Neural cell (in vitro differentiated cells): Measurements from ENCODE around the gene RERE. TPM values are rescaled to one million over a fixed set of nuclear protein-coding genes. Genes with fewer than 3 reads are reported as not detected.

Experiments used
- H2AFZ ChIP-seq: fragments of 200-600, 300-800 bp; sonication (generic), shearing (Covaris generic); 2 replicates; pipeline ENCODE4 v1.6.0; 2014; ENCODE audit warnings: low read depth, mild to moderate bottlenecking, antibody characterized with exemption, low read length, moderate library complexity
- H3F3A ChIP-seq: fragments of 200-600 bp; shearing (Covaris generic); 2 replicates; pipeline ENCODE4 v1.6.1; 2016; ENCODE audit warnings: mild to moderate bottlenecking, moderate library complexity, mixed read lengths, antibody characterized with exemption, low read length; ENCODE audit not compliant: insufficient read depth, poor library complexity, severe bottlenecking
- H3K27ac ChIP-seq: fragments of 200-600, 300-800 bp; sonication (generic), shearing (Covaris generic); 2 replicates; pipeline ENCODE4 v1.5.1; 2014; ENCODE audit warnings: mild to moderate bottlenecking, low read length, moderate library complexity
- H3K27me3 ChIP-seq: fragments of 300-800, 200-600 bp; sonication (generic), shearing (Covaris generic); 2 replicates; pipeline ENCODE4 v1.6.0; 2014; ENCODE audit warnings: mild to moderate bottlenecking, low read depth, low read length, moderate library complexity; ENCODE audit not compliant: insufficient read depth
- H3K36me3 ChIP-seq: fragments of 300-800, 200-600 bp; sonication (generic), shearing (Covaris generic); 2 replicates; pipeline ENCODE4 v1.5.1; 2014; ENCODE audit warnings: mild to moderate bottlenecking, antibody characterized with exemption, low read length, moderate library complexity; ENCODE audit not compliant: insufficient read depth
- H3K4me2 ChIP-seq: fragments of 300-800, 200-600 bp; sonication (generic), shearing (Covaris generic); 2 replicates; pipeline ENCODE4 v1.6.0; 2014; ENCODE audit warnings: mild to moderate bottlenecking, low read length
- H3K4me3 ChIP-seq: fragments of 300-800, 200-600 bp; sonication (generic), shearing (Covaris generic); 2 replicates; pipeline ENCODE4 v1.5.1; 2014; ENCODE audit warnings: mild to moderate bottlenecking, low read length, moderate library complexity
- H3K79me2 ChIP-seq: fragments of 200-600 bp; shearing (Covaris generic); replicated peaks from 2 replicates; pipeline ENCODE4 v1.6.0; 2014; ENCODE audit warnings: mild to moderate bottlenecking, low read length, moderate library complexity; ENCODE audit not compliant: insufficient read depth
- H3K9ac ChIP-seq: fragments of 300-800, 200-600 bp; sonication (generic), shearing (Covaris generic); 2 replicates; pipeline ENCODE4 v1.6.1; 2016; ENCODE audit warnings: mild to moderate bottlenecking, low read length, mixed read lengths
- H3K9me2 ChIP-seq: fragments of 200-600 bp; shearing (Covaris generic); 2 replicates; pipeline ENCODE4 v1.6.1; 2016; ENCODE audit warnings: mild to moderate bottlenecking, low read length, mixed read lengths; ENCODE audit not compliant: insufficient read depth
- H3K9me3 ChIP-seq: fragments of 200-600, 300-800 bp; sonication (generic), shearing (Covaris generic); 2 replicates; pipeline ENCODE4 v1.6.1; 2016; ENCODE audit warnings: mild to moderate bottlenecking, mixed run types, low read length, moderate library complexity, mixed read lengths
- H4K20me1 ChIP-seq: fragments of 200-600 bp; shearing (Covaris generic); 2 replicates; pipeline ENCODE4 v1.6.1; 2016; ENCODE audit warnings: mild to moderate bottlenecking, mixed run types; ENCODE audit not compliant: insufficient read depth
- EP300 ChIP-seq: fragments of 450-650 bp; conservative IDR thresholded peaks from 2 replicates; pipeline ENCODE4 v1.6.1; 2014; ENCODE audit warnings: antibody characterized with exemption, mild to moderate bottlenecking, moderate library complexity; ENCODE audit not compliant: poor library complexity, severe bottlenecking
- EZH2 ChIP-seq: fragments of 200-600, 300-800 bp; shearing (Covaris generic), sonication (generic); IDR thresholded peaks from 2 replicates; pipeline ENCODE4 v1.6.1; 2014; ENCODE audit warnings: antibody characterized with exemption, low read length, borderline replicate concordance, mild to moderate bottlenecking; ENCODE audit not compliant: insufficient read depth, poor library complexity, severe bottlenecking
- MXI1 ChIP-seq: fragments of 450-650 bp; conservative IDR thresholded peaks from 2 replicates; pipeline ENCODE4 v1.6.1; 2014; ENCODE audit warnings: antibody characterized with exemption, mild to moderate bottlenecking; ENCODE audit not compliant: poor library complexity, severe bottlenecking
- POLR2AphosphoS5 ChIP-seq: IDR thresholded peaks from 2 replicates; pipeline ENCODE4 v1.6.1; 2012
- RAD21 ChIP-seq: fragments of 450-650 bp; conservative IDR thresholded peaks from 2 replicates; pipeline ENCODE4 v1.6.1; 2014; ENCODE audit warnings: antibody characterized with exemption, mild to moderate bottlenecking, moderate library complexity
- SMC3 ChIP-seq: fragments of 450-650 bp; conservative IDR thresholded peaks from 2 replicates; pipeline ENCODE4 v1.6.1; 2014; ENCODE audit warnings: antibody characterized with exemption, mild to moderate bottlenecking, moderate library complexity; ENCODE audit not compliant: poor library complexity
- TAF1 ChIP-seq: IDR thresholded peaks from 2 replicates; pipeline ENCODE4 v1.6.1; 2012; ENCODE audit warnings: low read depth
- polyA plus RNA-seq: library from polyadenylated mRNA; depleted of rRNA; stranded (reverse); fragments of >200 nt; gene quantifications from 2 replicates; pipeline ENCODE4 v1.2.3, GENCODE V29; 2014
- TF ChIP-seq, protein P1 (sequence below): fragments of 450-650 bp; IDR thresholded peaks from 2 replicates; pipeline ENCODE4 v1.5.1; 2014; ENCODE audit warnings: antibody characterized with exemption, mild to moderate bottlenecking, moderate library complexity; ENCODE audit not compliant: poor library complexity, severe bottlenecking
- TF ChIP-seq, protein P2 (sequence below): IDR thresholded peaks from 2 replicates; pipeline ENCODE4 v1.6.1; 2012; ENCODE audit warnings: borderline replicate concordance

Gene RERE
- polyA plus RNA-seq, 1 donor from 2014 or later, result 21.0 TPM

DNA sequence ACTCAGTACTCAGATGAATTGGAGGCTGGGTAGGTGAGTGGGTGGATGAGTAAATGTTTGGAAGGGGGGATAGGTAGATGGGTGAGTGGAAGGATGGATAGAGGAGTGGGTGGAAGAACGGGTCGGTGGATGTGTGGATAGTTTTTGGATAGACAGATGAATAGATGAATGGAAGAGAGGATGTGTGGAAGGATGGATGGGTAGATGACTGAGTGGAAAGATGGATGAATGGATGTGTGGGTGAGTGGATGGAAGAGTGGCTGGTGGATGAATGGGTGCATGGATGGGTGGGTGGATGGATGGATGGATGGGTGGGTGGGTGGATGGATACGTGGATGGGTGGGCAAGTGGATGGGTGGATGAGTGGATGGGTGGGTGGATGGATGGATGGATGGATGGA lies 495.8 kb downstream of the RERE start (continued):
- TF ChIP-seq, protein P1, sequence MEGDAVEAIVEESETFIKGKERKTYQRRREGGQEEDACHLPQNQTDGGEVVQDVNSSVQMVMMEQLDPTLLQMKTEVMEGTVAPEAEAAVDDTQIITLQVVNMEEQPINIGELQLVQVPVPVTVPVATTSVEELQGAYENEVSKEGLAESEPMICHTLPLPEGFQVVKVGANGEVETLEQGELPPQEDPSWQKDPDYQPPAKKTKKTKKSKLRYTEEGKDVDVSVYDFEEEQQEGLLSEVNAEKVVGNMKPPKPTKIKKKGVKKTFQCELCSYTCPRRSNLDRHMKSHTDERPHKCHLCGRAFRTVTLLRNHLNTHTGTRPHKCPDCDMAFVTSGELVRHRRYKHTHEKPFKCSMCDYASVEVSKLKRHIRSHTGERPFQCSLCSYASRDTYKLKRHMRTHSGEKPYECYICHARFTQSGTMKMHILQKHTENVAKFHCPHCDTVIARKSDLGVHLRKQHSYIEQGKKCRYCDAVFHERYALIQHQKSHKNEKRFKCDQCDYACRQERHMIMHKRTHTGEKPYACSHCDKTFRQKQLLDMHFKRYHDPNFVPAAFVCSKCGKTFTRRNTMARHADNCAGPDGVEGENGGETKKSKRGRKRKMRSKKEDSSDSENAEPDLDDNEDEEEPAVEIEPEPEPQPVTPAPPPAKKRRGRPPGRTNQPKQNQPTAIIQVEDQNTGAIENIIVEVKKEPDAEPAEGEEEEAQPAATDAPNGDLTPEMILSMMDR, result no peak
- TF ChIP-seq MXI1, result no peak

DNA sequence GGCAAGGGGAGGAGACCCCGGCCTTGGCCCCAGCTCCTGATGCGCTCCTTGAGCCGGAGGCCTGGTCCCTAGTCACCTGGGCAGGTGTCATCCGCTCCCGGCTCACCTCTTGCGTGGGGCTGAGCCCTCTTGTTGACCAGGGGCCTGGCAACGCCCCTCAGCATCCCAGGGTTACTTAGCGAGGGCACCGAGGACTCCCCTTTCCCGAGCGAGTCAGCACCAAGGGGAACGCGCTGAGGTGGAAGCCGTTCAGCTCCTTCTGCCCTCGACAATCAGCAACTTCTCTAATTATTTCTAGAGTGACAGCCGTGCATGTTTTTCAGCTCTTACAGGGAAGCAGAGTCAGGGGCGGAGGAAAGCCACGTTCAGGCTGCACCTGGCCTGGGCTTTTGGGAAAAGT lies 499.0 kb downstream of the RERE start:
- Histone ChIP-seq H3K27ac (peak overlapping the region; percentile 66), H3K36me3 (no peaks in the 10 kb centered on the region), H3K4me3 (peak overlapping the region; percentile 93), H3K9me2 (no peaks in the 10 kb centered on the region), H3F3A (peaks cover 4% of the 10 kb centered on the region), H3K9ac (peak overlapping the region; percentile 84), H2AFZ (peak overlapping the region; percentile 80), H3K4me2 (peak overlapping the region; percentile 52), H3K9me3 (no peaks in the 10 kb centered on the region), H3K27me3 (no peaks in the 10 kb centered on the region), H3K79me2 (peaks cover 3% of the 10 kb centered on the region), H4K20me1 (no peaks in the 10 kb centered on the region)
- no peak for TF ChIP-seq RAD21
- no peak for TF ChIP-seq EZH2
- TF ChIP-seq, protein P1, result no peak
- no peak for TF ChIP-seq EP300
- no peak for TF ChIP-seq MXI1
- no peak for TF ChIP-seq TAF1
- no peak for TF ChIP-seq POLR2AphosphoS5
- no peak for TF ChIP-seq SMC3
- TF ChIP-seq, protein P2, sequence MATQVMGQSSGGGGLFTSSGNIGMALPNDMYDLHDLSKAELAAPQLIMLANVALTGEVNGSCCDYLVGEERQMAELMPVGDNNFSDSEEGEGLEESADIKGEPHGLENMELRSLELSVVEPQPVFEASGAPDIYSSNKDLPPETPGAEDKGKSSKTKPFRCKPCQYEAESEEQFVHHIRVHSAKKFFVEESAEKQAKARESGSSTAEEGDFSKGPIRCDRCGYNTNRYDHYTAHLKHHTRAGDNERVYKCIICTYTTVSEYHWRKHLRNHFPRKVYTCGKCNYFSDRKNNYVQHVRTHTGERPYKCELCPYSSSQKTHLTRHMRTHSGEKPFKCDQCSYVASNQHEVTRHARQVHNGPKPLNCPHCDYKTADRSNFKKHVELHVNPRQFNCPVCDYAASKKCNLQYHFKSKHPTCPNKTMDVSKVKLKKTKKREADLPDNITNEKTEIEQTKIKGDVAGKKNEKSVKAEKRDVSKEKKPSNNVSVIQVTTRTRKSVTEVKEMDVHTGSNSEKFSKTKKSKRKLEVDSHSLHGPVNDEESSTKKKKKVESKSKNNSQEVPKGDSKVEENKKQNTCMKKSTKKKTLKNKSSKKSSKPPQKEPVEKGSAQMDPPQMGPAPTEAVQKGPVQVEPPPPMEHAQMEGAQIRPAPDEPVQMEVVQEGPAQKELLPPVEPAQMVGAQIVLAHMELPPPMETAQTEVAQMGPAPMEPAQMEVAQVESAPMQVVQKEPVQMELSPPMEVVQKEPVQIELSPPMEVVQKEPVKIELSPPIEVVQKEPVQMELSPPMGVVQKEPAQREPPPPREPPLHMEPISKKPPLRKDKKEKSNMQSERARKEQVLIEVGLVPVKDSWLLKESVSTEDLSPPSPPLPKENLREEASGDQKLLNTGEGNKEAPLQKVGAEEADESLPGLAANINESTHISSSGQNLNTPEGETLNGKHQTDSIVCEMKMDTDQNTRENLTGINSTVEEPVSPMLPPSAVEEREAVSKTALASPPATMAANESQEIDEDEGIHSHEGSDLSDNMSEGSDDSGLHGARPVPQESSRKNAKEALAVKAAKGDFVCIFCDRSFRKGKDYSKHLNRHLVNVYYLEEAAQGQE, result no peak
